Endothelial cell of umbilical vein (primary cell): Measurements from ENCODE around the gene ACTN1.

Experiments
- CTCF ChIP-seq, 2 donors: IDR thresholded peaks; 1 replicate in 1 of 2; 2 replicates in 1 of 2; pipeline ENCODE4 v1.5.1; 2011; ENCODE audit warnings: low read length in 2 of 2, mild to moderate bottlenecking in 2 of 2, moderate library complexity in 2 of 2, control low read depth in 1 of 2, inconsistent platforms in 1 of 2, low read depth in 1 of 2; ENCODE audit not compliant: insufficient read depth in 1 of 2; ENCODE audit errors: extremely low read depth in 1 of 2
- EZH2 ChIP-seq: IDR thresholded peaks from 2 replicates; pipeline ENCODE4 v1.6.1; 2012; ENCODE audit warnings: borderline replicate concordance, low read depth, mild to moderate bottlenecking, moderate library complexity, low read length, inconsistent platforms; ENCODE audit not compliant: severe bottlenecking
- FOS ChIP-seq: IDR thresholded peaks from 2 replicates; pipeline ENCODE4 v1.6.1; 2011; ENCODE audit warnings: mild to moderate bottlenecking, low read length, moderate library complexity, borderline replicate concordance; ENCODE audit not compliant: insufficient read depth
- JUN ChIP-seq: IDR thresholded peaks from 2 replicates; pipeline ENCODE4 v1.6.1; 2011; ENCODE audit warnings: borderline replicate concordance, low read depth; ENCODE audit not compliant: insufficient read length, insufficient read depth
- MAX ChIP-seq: IDR thresholded peaks from 2 replicates; pipeline ENCODE4 v1.6.1; 2011; ENCODE audit not compliant: insufficient read depth, insufficient read length
- MYC ChIP-seq: IDR thresholded peaks from one replicate; pipeline ENCODE4 v1.6.1; 2011; ENCODE audit warnings: mild to moderate bottlenecking, low read depth, low read length
- POLR2A ChIP-seq: IDR thresholded peaks from 2 replicates; pipeline ENCODE4 v1.6.1; 2012; ENCODE audit warnings: low read depth, mild to moderate bottlenecking, control low read depth, low read length
- POLR2AphosphoS5 ChIP-seq: IDR thresholded peaks from 2 replicates; pipeline ENCODE4 v1.6.1; 2012; ENCODE audit warnings: low read depth, mild to moderate bottlenecking, control low read depth, low read length, moderate library complexity; ENCODE audit not compliant: insufficient read depth

DNA sequence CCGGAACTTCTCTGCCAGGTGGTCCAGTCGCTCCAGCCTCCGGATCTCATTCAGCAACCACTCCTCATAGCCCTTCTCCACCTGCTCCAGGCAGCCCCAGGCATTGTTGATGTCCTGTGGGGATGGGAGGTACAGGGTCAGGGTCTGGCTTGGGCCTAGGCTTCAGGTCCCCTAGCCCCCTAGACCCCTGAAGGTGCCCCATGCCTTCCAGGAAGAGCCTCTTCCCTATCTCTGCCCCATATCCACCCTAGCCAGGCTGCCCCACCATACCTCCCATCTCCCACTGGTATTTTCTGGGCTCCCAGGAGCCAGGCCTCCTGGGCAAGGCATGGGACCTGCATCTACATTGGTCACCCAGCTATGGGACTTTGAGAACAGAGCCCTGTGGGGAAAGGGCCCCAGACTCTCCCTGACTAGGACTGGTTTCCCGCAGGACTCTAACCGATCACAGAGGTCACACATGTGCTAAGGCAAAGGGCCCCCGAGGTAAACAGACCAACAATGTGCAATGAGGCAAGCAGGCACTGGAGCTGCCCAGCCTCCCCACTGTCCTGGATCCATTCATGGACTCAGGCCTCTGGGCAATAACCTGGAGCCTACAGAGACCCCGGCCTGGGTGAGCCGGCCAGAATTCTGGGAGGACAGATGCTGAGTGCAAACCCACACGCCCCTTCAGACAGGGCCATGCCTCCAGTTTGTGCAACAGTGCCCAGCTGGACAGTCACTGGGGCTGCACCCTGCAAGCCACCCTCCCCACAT lies 88.8 kb downstream of the ACTN1 start:
- no peak for TF ChIP-seq CTCF (IDR thresholded peaks at IDR 0.05; ENCODE audit: extremely low read depth in 1 of 2, insufficient read depth in 1 of 2, low read depth in 1 of 2, low read length in 2 of 2)
- TF ChIP-seq POLR2A: no peak
- no peak for TF ChIP-seq EZH2
- no peak for TF ChIP-seq MAX
- no peak for TF ChIP-seq JUN
- no peak for TF ChIP-seq MYC
- no peak for TF ChIP-seq FOS
- no peak for TF ChIP-seq POLR2AphosphoS5
